ENCODE data around the gene PTPRN2. TPM values are rescaled to one million over a fixed set of nuclear protein-coding genes. Genes with fewer than 3 reads are reported as not detected.

PTPRN2 gene
- total and polyA plus RNA-seq, 2 of the 8 experiments (the other 6 are each of a cell fraction or from before 2014, with no cell fraction given) = 2.6 to 4.5 TPM

DNA sequence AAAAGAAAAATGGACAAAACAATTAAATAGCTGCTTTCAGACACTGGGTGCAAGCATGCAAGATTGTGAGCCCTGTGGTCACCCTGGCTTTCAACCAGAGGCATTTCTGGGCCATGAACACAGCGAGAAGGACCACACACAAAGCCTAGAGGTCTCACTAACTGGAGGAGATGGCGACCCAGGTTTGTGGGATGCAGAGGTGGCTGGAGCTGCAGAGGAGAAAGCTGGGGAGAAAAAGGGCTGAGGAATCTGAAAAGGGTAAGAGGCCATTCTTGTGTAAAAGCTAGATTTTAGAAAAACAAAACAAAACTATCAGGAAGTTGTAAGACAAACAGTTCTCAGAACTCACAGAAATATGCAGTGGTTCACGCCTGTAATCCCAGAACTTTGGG lies 30.1 kb upstream of the PTPRN2 start:
- TF ChIP-seq ASH2L (IDR thresholded peaks at IDR 0.05; ENCODE audit: low read length) (peak; percentile 23), TAF1 (IDR thresholded peaks at IDR 0.05; ENCODE audit: low read depth, low read length) (no peak)

More for the DNA sequence above, 30.1 kb upstream of the PTPRN2 start:
- Histone ChIP-seq H3K27me3 (replicated peaks in 1 of 4; ENCODE audit: control insufficient read depth in 3 of 4, extremely low read depth in 1 of 4, insufficient read depth in 3 of 4, low read length in 3 of 4) (no peaks in the 10 kb centered on the region), H4K20me1 (replicated peaks in 1 of 2; ENCODE audit: control insufficient read depth in 1 of 2, insufficient read depth in 2 of 2, low read length in 2 of 2) (no peaks in the 10 kb centered on the region), H3K27ac (ENCODE audit: low read depth, low read length) (no peak overlapping the region), H2BK120ac (replicated peaks; ENCODE audit: low read depth, low read length) (no peak overlapping the region), H2BK20ac (ENCODE audit: low read length) (no peak overlapping the region), H3K23ac (ENCODE audit: insufficient read length) (no peak overlapping the region), H3K23me2 (ENCODE audit: low read depth, low read length) (no peaks in the 10 kb centered on the region), H3K9ac (replicated peaks in 1 of 4; ENCODE audit: extremely low read depth in 1 of 4, low read depth in 3 of 4, low read length in 3 of 4) (no peak overlapping the region), H4K5ac (ENCODE audit: insufficient read length, low read depth, low read length) (no peak overlapping the region), H3K4me2 (ENCODE audit: insufficient read depth in 1 of 2, low read depth in 2 of 2, low read length in 2 of 2) (peak overlapping the region in 1 of 2 experiments; percentile 45; a peak in 2 of 4 replicates), H3K36me3 (ENCODE audit: control insufficient read depth in 2 of 4, insufficient read depth in 4 of 4, low read length in 3 of 4) (peaks cover 0 to 2% (median under 1%) of the 10 kb centered on the region in 4 experiments; a peak in 3 of 8 replicates), H3K4me3 (ENCODE audit: extremely low read depth in 1 of 4, insufficient read depth in 2 of 4, low read depth in 3 of 4, low read length in 4 of 4) (no peak overlapping the region; a peak in 1 of 8 replicates), H3K79me1 (ENCODE audit: low read depth, low read length) (no peaks in the 10 kb centered on the region), H3K18ac (ENCODE audit: extremely low read depth, low read length) (no peak overlapping the region), H4K91ac (replicated peaks; ENCODE audit: insufficient read length, low read length) (no peak overlapping the region), H3K4ac (replicated peaks; ENCODE audit: insufficient read length, low read depth, low read length) (no peak overlapping the region), H2BK12ac (ENCODE audit: low read depth, low read length) (peak overlapping the region; percentile 93; the same call in 1 of the 2 replicates), H3K4me1 (replicated peaks in 1 of 4; ENCODE audit: control insufficient read depth in 3 of 4, insufficient read depth in 4 of 4, low read length in 3 of 4) (peaks cover 5 to 16% (median 11%) of the 10 kb centered on the region in 4 experiments; a peak in 6 of 7 replicates), H2BK15ac (ENCODE audit: low read length) (no peak overlapping the region), H2AK5ac (ENCODE audit: low read depth, low read length) (no peak overlapping the region; the same call in 1 of the 2 replicates), H3K79me2 (ENCODE audit: control insufficient read depth in 1 of 2, insufficient read depth in 2 of 2, low read length in 2 of 2) (peaks cover 0 to 10% of the 10 kb centered on the region in 2 experiments; a peak in 2 of 4 replicates), H2AFZ (ENCODE audit: low read length) (no peak overlapping the region), H2BK5ac (ENCODE audit: low read depth, low read length) (peak overlapping the region; percentile 95), H3K56ac (replicated peaks; ENCODE audit: insufficient read length, low read depth, low read length) (no peak overlapping the region), H3K9me3 (ENCODE audit: insufficient read depth in 2 of 2, low read depth in 1 of 2, low read length in 1 of 2) (no peaks in the 10 kb centered on the region), H3K14ac (ENCODE audit: insufficient read length) (no peak overlapping the region), H4K8ac (ENCODE audit: extremely low read depth, insufficient read depth, low read length) (no peak overlapping the region)
- FAIRE-seq (peak; percentile 42), DNase-seq (ENCODE audit: low read depth in 1 of 2, low spot score in 2 of 2) (peak in 1 of 2 experiments; percentile 62)
- ChIA-PET CTCF (ENCODE audit: partially characterized antibody) (interaction anchor here (1.0 to 1.2 kb wide), 3 partner anchors 29 to 32 kb away, joined by 3 to 7 read pairs (median 4); no protein-coding TSS in a partner anchor), POLR2A (ENCODE audit: partially characterized antibody) (no interaction called here)
- WGBS, 2 experiments (ENCODE audit: extremely low coverage in 1 of 2, insufficient coverage in 1 of 2, insufficient read length in 1 of 2, insufficient replicate concordance in 2 of 2, low coverage in 1 of 2, low lambda C conversion rate in 2 of 2, missing lambda C conversion rate in 1 of 2) = 39% methylated on average over 3 of the region's 3 CpGs; no CpG with 5 or more reads in 1 of the 2 experiments

Measured in H1 (cell line).